GM19467 (cell line): ENCODE results near the gene TAS2R3.

Source experiments
- ATAC-seq: cut with Tn5 transposase; IDR thresholded peaks from one replicate; pipeline ENCODE4 v1.9.1; 2021; ENCODE audit warnings: mild to moderate bottlenecking, moderate library complexity; ENCODE audit not compliant: unreplicated experiment

The TAS2R3 gene

DNA sequence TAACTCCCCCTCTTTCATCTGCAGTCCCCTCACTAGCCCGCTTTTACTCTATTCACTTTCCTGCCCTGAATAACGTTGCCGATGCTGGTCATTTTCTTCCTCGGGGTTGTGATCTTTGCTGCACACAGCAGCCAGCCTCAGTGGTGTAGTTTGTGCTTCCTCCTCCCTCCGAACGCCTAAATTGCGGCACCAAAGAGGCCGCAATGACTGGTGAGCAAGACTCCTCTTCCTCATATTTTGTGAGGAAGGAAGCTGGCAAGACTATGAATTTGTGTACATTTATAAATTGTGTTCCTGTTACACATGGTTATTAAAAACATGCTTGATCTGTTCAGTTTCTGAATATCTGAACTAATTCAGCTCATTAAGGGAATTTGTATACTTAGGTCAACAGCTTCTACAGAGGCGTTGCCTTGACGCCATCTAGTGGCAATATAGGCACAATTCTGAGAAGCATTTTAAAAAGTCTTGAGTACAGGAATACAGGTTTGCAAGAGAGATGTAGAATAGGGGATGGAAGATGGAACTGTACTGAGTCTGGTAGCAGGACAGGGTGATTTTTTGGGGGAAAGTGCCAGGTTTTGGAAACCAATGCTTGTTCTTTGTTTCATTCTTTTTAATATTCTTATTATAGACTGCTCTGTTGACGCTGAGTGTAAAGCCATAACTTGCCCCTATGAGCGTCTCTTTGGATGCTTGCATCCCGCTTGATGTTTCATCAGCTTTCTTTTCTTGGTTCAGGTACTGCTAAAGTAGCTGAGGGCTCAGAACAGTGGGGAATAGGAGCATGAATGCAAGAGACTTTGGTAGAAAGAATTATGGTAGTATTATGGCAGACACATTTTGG, 22.0 kb downstream of the TAS2R3 start:
- ATAC-seq, result peak; percentile 65

DNA sequence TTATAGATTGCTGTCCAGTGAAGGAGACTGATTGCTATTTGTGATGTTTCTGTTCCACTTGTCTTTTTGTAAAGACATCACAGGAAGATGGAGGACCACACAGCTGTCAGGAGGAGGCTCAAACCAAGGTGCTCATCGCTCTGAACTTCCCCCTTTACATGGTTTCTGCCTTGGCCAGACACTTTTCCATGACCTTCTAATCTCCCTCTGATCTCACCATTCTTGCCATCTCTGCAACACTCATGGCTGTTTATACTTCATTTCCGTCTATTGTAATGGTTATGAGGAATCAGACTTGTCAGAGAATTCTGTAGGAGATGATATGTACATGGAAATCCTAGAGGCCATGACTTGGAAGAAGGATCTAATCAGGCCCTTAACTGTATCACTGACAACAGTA, 24.4 kb downstream of the TAS2R3 start:
- no peak for ATAC-seq

GRCh38 chr7:141789917-141790316, 26.0 kb downstream of the TAS2R3 start, which contains the start of gene TAS2R5:
Gene TAS2R5 (plus strand): TSS chr7:141790217. CDS start chr7:141790362, 145 bp downstream.
- no peak for ATAC-seq

GRCh38 chr7:141792526-141792925, 28.6 kb downstream of the TAS2R3 start:
- ATAC-seq, result no peak
